ENCODE results near the gene HMGB1. TPM values are rescaled to one million over a fixed set of nuclear protein-coding genes. Genes with fewer than 3 reads are reported as not detected.

Gene HMGB1
- total and polyA plus RNA-seq, 2 donors (not counting 3 experiments of a cell fraction or from before 2014, with no cell fraction given), result 111 to 670 TPM

GRCh38 chr13:30418075-30418716 lies 47.5 kb downstream of the HMGB1 start:
- TF ChIP-seq GATA2 (IDR thresholded peaks at IDR 0.05; ENCODE audit: insufficient read depth, insufficient read length, low read depth, low read length) (no peak), CTCF (IDR thresholded peaks at IDR 0.05; ENCODE audit: extremely low read depth in 1 of 2, insufficient read depth in 1 of 2, low read depth in 1 of 2, low read length in 2 of 2) (no peak), MAX (IDR thresholded peaks at IDR 0.05; ENCODE audit: insufficient read depth, insufficient read length) (no peak), EZH2 (IDR thresholded peaks at IDR 0.05; ENCODE audit: borderline replicate concordance, low read depth, low read length, severe bottlenecking) (no peak), JUN (IDR thresholded peaks at IDR 0.05; ENCODE audit: borderline replicate concordance, insufficient read depth, insufficient read length, low read depth) (no peak), POLR2AphosphoS5 (IDR thresholded peaks at IDR 0.05; ENCODE audit: insufficient read depth, low read depth, low read length) (no peak), MYC (IDR thresholded peaks at IDR 0.05; ENCODE audit: low read depth, low read length) (no peak), POLR2A (IDR thresholded peaks at IDR 0.05; ENCODE audit: low read depth, low read length) (no peak), FOS (IDR thresholded peaks at IDR 0.05; ENCODE audit: borderline replicate concordance, insufficient read depth, low read length) (no peak)
- POLR2A ChIA-PET, result no interaction called here
- Histone ChIP-seq H3K4me2 (ENCODE audit: insufficient read depth, low read length) (no peak overlapping the region), H3K27ac (ENCODE audit: insufficient read depth, low read depth, low read length) (no peak overlapping the region), H3K9me1 (replicated peaks; ENCODE audit: control insufficient read depth, extremely low read depth, insufficient read depth, low read length) (no peaks in the 10 kb centered on the region), H4K20me1 (replicated peaks; ENCODE audit: control insufficient read depth, extremely low read depth, insufficient read depth, low read length) (no peaks in the 10 kb centered on the region), H3K79me2 (ENCODE audit: control insufficient read depth, insufficient read depth, low read length) (no peaks in the 10 kb centered on the region), H3K36me3 (ENCODE audit: control insufficient read depth in 2 of 2, extremely low read depth in 1 of 2, insufficient read depth in 2 of 2, low read length in 2 of 2) (no peaks in the 10 kb centered on the region), H3K9me3 (replicated peaks; ENCODE audit: control insufficient read depth, insufficient read depth, low read length) (no peaks in the 10 kb centered on the region), H3K9ac (replicated peaks; ENCODE audit: extremely low read depth, insufficient read depth, low read length) (no peak overlapping the region), H3K4me3 (replicated peaks in 1 of 3; ENCODE audit: insufficient read depth in 1 of 3, low read depth in 1 of 3, low read length in 3 of 3) (no peak overlapping the region), H3K4me1 (ENCODE audit: control insufficient read depth, extremely low read depth, insufficient read depth, low read length) (peaks cover 10% of the 10 kb centered on the region), H2AFZ (ENCODE audit: low read depth, low read length) (no peak overlapping the region), H3K27me3 (ENCODE audit: control insufficient read depth in 2 of 2, insufficient read depth in 2 of 2, low read length in 2 of 2) (no peaks in the 10 kb centered on the region)
- intact Hi-C loops (cut with micrococcal nuclease), result no loop called here
- dilution Hi-C loops (cut with MboI; ENCODE audit: extremely low pct_ligation_motif_present, low sequenced_read_pairs), result no loop called here
- FAIRE-seq (no peak), DNase-seq (ENCODE audit: low read depth, low spot score) (no peak)
- BruUV-seq (replicated peaks), result no TSS peak
- CTCF ChIA-PET, result interaction anchor here (1.2 kb wide), 1 partner anchor 285 kb away, joined by 3 read pairs; no protein-coding TSS in a partner anchor

Measured in endothelial cell of umbilical vein (primary cell).